ENCODE results near the gene LYRM7. TPM values are rescaled to one million over a fixed set of nuclear protein-coding genes. Genes with fewer than 3 reads are reported as not detected.

Gene LYRM7
- total and polyA plus RNA-seq, 10 of the 15 experiments (the other 5 are each of a cell fraction or from before 2014, with no cell fraction given), result 9.2 to 68.8 (median 20.2) TPM

- SMC1A ChIA-PET (ENCODE audit: uncharacterized antibody, unreplicated experiment), result interaction anchor here (0.6 to 26.7 kb wide), 16 partner anchors 12 to 597 kb away, joined by 3 to 1218 read pairs (median 4); partner anchors contain the start of genes CDC42SE2 and HINT1
- H2AFZ ChIP-seq (ENCODE audit: control insufficient read depth, low read depth, low read length), result no peak overlapping the region; the same call in 1 of the 2 replicates
- ATAC-seq, result peak; percentile 82
- H3K9me3 ChIP-seq (replicated peaks; ENCODE audit: control insufficient read depth, insufficient read depth, low read length), result no peaks in the 10 kb centered on the region
- 7% methylated on average over 6 of the region's 6 CpGs for WGBS (ENCODE audit: insufficient coverage, insufficient replicate concordance, low lambda C conversion rate, missing lambda C conversion rate)
- peaks cover 30% of the 10 kb centered on the region for H3K4me1 ChIP-seq (ENCODE audit: control insufficient read depth, insufficient read depth, low read length)
- RAD21 ChIA-PET (ENCODE audit: unreplicated experiment), result interaction anchor here (0.8 to 10.4 kb wide), 17 partner anchors 11 to 157 kb away, joined by 3 to 161 read pairs (median 8); partner anchors contain the start of genes CDC42SE2 and HINT1
- peaks cover 71% of the 10 kb centered on the region for H3K79me2 ChIP-seq (ENCODE audit: control insufficient read depth, insufficient read depth, low read length)
- POLR2A ChIA-PET, result interaction anchor here (1.0 to 19.3 kb wide), 9 partner anchors 12 to 172 kb away, joined by 3 to 309 read pairs (median 7); partner anchors contain the start of gene CDC42SE2
- peak; percentile 83 for FAIRE-seq
- H3K9ac ChIP-seq (ENCODE audit: control insufficient read depth, insufficient read depth, low read length), result peak overlapping the region; percentile 60
- no peaks in the 10 kb centered on the region; a peak in 1 of 4 replicates for H3K36me3 ChIP-seq (ENCODE audit: control insufficient read depth in 2 of 2, insufficient read depth in 2 of 2, low read length in 1 of 2)
- CTCF ChIA-PET, result interaction anchor here (0.8 to 8.7 kb wide), 16 partner anchors 11 to 191 kb away, joined by 3 to 65 read pairs (median 4); partner anchors contain the start of genes CDC42SE2 and HINT1
- H3K4me3 ChIP-seq, result peak overlapping the region; percentile 64
- peak overlapping the region; percentile 92 for H3K4me2 ChIP-seq (ENCODE audit: control insufficient read depth, insufficient read depth)
- peak; percentile 96 for DNase-seq (ENCODE audit: low read depth, low spot score)
- no peaks in the 10 kb centered on the region for H4K20me1 ChIP-seq (ENCODE audit: control insufficient read depth, insufficient read depth)
- BruUV-seq (replicated peaks), result no TSS peak
- peak overlapping the region; percentile 78 for H3K27ac ChIP-seq (ENCODE audit: control insufficient read depth, insufficient read depth)
- in situ Hi-C loops (cut with MboI), result no loop called here
- no peaks in the 10 kb centered on the region for H3K27me3 ChIP-seq (replicated peaks in 1 of 2; ENCODE audit: control insufficient read depth in 2 of 2, insufficient read depth in 2 of 2, low read length in 1 of 2)
- intact Hi-C loops (cut with micrococcal nuclease; ENCODE audit: unreplicated experiment), result loop anchor here (1.0 to 2.0 kb wide), 5 partner anchors 14 to 192 kb away; no protein-coding TSS in a partner anchor
- no peak for TF ChIP-seq NFYB (IDR thresholded peaks at IDR 0.05; ENCODE audit: insufficient read depth, low read depth, low read length)
- TF ChIP-seq MTA3 (IDR thresholded peaks at IDR 0.05; ENCODE audit: borderline replicate concordance, low read length), result peak; percentile 88; the same call in 1 of the 2 replicates
- peak; percentile 75 for TF ChIP-seq BMI1 (IDR thresholded peaks at IDR 0.05; ENCODE audit: borderline replicate concordance)
- 0 out of 2 replicates have a peak, but pooled peaks have one; percentile 11 for TF ChIP-seq MAX (IDR thresholded peaks at IDR 0.05; ENCODE audit: low read depth, low read length)
- peak; percentile 94 to 96 for TF ChIP-seq EP300 (IDR thresholded peaks at IDR 0.05; ENCODE audit: borderline replicate concordance in 1 of 2, control insufficient read depth in 1 of 2, low read depth in 2 of 2, low read length in 2 of 2)
- TF ChIP-seq MLLT1 (IDR thresholded peaks at IDR 0.05), result peak; percentile 86; the same call in 1 of the 2 replicates
- no peak for TF ChIP-seq SREBF1 (IDR thresholded peaks at IDR 0.05; ENCODE audit: low read length)
- peak; percentile 75; the same call in 1 of the 2 replicates for TF ChIP-seq PML (IDR thresholded peaks at IDR 0.05; ENCODE audit: low read length)
- peak; percentile 99 for TF ChIP-seq SMARCA5 (IDR thresholded peaks at IDR 0.05)
- TF ChIP-seq CREB1 (IDR thresholded peaks at IDR 0.05; ENCODE audit: low read depth), result peak; percentile 64; the same call in 1 of the 2 replicates
- TF ChIP-seq BCLAF1 (IDR thresholded peaks at IDR 0.05), result no peak
- TF ChIP-seq ZBTB33 (IDR thresholded peaks at IDR 0.05), result no peak
- peak; percentile 33; the same call in 1 of the 2 replicates for TF ChIP-seq TARDBP (IDR thresholded peaks at IDR 0.05; ENCODE audit: borderline replicate concordance)
- peak in 1 of 2 experiments; percentile 3; a peak in 1 of 4 replicates for TF ChIP-seq CEBPB (IDR thresholded peaks at IDR 0.05; ENCODE audit: borderline replicate concordance in 1 of 2, low read depth in 2 of 2, low read length in 2 of 2)
- no peak for TF ChIP-seq RFX5 (IDR thresholded peaks at IDR 0.05; ENCODE audit: low read depth, low read length)
Measured at GRCh38 chr5:131224387-131225201, 53.9 kb downstream of the LYRM7 start.
